ENCODE data around the gene ZNF407. TPM values are rescaled to one million over a fixed set of nuclear protein-coding genes. Genes with fewer than 3 reads are reported as not detected.

Gene ZNF407
- total RNA-seq, 1 experiment from 2014 or later, result 15.9 TPM

DNA sequence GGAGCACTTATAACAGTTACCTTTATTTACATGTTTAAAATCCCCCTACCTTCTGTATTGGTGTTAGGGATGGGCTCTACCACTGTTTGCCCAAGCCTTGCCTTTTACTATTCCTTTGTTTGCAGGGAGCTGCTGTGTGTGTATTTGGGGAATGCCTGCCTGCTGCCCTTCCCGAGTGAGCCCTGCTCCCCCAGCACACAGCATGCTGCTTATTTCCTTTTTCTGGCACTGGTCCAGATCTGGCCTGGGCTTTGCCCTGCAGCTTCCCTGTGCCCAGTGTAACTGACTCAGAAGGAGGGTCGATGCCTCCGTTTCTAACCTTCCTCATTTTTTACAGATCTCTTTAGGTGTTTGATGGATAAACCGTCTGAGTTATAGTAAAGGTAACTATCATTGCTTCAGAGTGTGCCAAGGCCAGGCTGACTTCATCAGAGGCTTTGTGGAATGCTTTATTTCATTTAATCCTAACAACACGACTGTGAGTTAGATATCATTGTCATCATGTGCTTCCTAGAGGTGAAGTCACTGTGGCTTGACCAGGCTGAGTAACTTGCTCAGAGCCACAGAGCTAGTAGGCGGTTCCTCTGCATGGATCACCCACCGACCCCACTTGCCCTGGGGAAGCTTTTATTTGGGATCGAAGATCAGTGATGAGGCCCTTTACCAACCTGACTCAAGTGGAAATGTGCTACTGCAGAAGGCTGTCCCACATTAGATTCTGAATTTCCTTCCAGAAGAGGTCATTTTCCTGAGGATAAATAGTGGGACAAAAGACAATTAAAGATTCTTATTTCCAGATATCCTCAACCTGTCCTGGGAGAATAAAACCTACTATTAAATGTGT lies 238.8 kb downstream of the ZNF407 start:
- Histone ChIP-seq H3K9me3 (ENCODE audit: low read depth, low read length, poor library complexity, severe bottlenecking) (no peaks in the 10 kb centered on the region), H3K27me3 (replicated peaks; ENCODE audit: insufficient read depth, low read depth, low read length, poor library complexity) (no peaks in the 10 kb centered on the region), H3K36me3 (ENCODE audit: insufficient read depth, low read length, poor library complexity, severe bottlenecking) (no peaks in the 10 kb centered on the region), H3K4me1 (ENCODE audit: insufficient read depth, low read length, poor library complexity, severe bottlenecking) (no peaks in the 10 kb centered on the region), H3K4me3 (ENCODE audit: low read depth, low read length, poor library complexity, severe bottlenecking) (no peak overlapping the region), H3K27ac (ENCODE audit: low read depth, low read length, poor library complexity, severe bottlenecking) (no peak overlapping the region)
- DNase-seq (ENCODE audit: low spot score), result peak; percentile 19
- no TSS peak for BruUV-seq (replicated peaks)
- intact Hi-C loops (cut with micrococcal nuclease; ENCODE audit: unreplicated experiment), result no loop called here
- CTCF ChIA-PET, result no interaction called here
- TF ChIP-seq, protein P1, sequence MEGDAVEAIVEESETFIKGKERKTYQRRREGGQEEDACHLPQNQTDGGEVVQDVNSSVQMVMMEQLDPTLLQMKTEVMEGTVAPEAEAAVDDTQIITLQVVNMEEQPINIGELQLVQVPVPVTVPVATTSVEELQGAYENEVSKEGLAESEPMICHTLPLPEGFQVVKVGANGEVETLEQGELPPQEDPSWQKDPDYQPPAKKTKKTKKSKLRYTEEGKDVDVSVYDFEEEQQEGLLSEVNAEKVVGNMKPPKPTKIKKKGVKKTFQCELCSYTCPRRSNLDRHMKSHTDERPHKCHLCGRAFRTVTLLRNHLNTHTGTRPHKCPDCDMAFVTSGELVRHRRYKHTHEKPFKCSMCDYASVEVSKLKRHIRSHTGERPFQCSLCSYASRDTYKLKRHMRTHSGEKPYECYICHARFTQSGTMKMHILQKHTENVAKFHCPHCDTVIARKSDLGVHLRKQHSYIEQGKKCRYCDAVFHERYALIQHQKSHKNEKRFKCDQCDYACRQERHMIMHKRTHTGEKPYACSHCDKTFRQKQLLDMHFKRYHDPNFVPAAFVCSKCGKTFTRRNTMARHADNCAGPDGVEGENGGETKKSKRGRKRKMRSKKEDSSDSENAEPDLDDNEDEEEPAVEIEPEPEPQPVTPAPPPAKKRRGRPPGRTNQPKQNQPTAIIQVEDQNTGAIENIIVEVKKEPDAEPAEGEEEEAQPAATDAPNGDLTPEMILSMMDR (conservative IDR thresholded peaks at IDR 0.05; ENCODE audit: low read depth, low read length), result no peak
- no peak for TF ChIP-seq EZH2 (IDR thresholded peaks at IDR 0.05; ENCODE audit: borderline replicate concordance, low read depth, low read length, poor library complexity, severe bottlenecking)
- POLR2A ChIA-PET (ENCODE audit: low non-redundant PET), result no interaction called here

DNA sequence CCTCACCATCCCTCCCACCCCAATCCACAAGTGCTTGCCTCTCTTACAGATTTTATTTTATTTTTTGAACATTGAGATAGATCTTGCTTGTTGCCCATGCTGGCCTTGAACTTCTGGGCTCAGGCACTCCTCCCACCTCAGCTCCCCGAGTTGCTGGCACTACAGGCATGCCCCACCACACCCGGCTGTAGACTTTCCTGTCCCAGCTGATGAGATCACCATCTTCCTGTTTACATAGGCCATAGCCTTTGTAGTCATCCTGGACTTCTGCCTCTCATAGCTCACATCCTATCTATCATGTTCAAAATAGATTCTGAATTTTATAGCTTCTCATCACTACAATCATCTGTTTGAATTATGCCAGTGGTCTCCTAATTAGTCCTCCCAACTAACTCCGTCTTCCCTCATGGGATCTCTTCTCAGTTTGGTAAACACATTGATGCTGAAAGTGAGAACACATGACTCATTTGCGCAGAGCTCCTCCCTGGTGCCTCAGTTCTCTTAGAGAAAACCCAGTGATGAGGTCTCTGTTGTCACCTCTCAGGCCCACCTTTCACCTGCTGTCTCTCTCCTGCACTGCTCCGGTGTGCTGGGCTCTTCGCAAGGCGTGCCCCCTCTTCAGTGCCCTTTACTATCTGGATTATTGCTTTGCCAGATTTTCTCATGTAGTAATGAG lies 243.0 kb downstream of the ZNF407 start:
- H3K4me1 ChIP-seq (ENCODE audit: insufficient read depth, low read length, poor library complexity, severe bottlenecking), result no peaks in the 10 kb centered on the region
- DNase-seq (ENCODE audit: low spot score), result no peak
- intact Hi-C loops (cut with micrococcal nuclease; ENCODE audit: unreplicated experiment), result no loop called here
- no peak for TF ChIP-seq EZH2 (IDR thresholded peaks at IDR 0.05; ENCODE audit: borderline replicate concordance, low read depth, low read length, poor library complexity, severe bottlenecking)
- TF ChIP-seq, protein P1 (conservative IDR thresholded peaks at IDR 0.05; ENCODE audit: low read depth, low read length), result no peak
- H3K27me3 ChIP-seq (replicated peaks; ENCODE audit: insufficient read depth, low read depth, low read length, poor library complexity), result no peaks in the 10 kb centered on the region
- H3K9me3 ChIP-seq (ENCODE audit: low read depth, low read length, poor library complexity, severe bottlenecking), result no peaks in the 10 kb centered on the region
- no TSS peak for BruUV-seq (replicated peaks)
- no peak overlapping the region for H3K4me3 ChIP-seq (ENCODE audit: low read depth, low read length, poor library complexity, severe bottlenecking)
- POLR2A ChIA-PET (ENCODE audit: low non-redundant PET), result no interaction called here
- CTCF ChIA-PET, result no interaction called here
- H3K36me3 ChIP-seq (ENCODE audit: insufficient read depth, low read length, poor library complexity, severe bottlenecking), result no peaks in the 10 kb centered on the region
- H3K27ac ChIP-seq (ENCODE audit: low read depth, low read length, poor library complexity, severe bottlenecking), result no peak overlapping the region

DNA sequence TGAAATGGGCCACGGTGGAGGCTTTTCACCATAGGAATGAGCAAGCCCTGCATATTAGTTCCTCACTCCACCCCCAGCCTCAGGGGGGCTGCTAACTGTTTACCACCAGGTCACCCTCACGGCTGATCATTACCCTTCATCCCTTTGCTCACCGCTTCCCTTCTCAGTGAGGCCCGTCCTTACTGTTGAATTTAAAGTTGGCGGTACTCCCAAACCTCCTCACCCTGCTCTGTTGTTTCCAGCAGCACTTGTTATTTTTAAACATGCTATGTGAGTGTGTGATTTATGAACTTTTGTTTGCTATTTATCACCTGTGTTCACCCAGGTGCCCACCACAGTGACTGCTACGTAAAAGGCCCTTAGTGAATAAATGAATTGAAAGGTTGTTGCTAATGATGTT lies 243.6 kb downstream of the ZNF407 start:
- Histone ChIP-seq H3K27ac (ENCODE audit: low read depth, low read length, poor library complexity, severe bottlenecking) (no peak overlapping the region), H3K4me3 (ENCODE audit: low read depth, low read length, poor library complexity, severe bottlenecking) (no peak overlapping the region), H3K36me3 (ENCODE audit: insufficient read depth, low read length, poor library complexity, severe bottlenecking) (no peaks in the 10 kb centered on the region), H3K27me3 (replicated peaks; ENCODE audit: insufficient read depth, low read depth, low read length, poor library complexity) (no peaks in the 10 kb centered on the region), H3K4me1 (ENCODE audit: insufficient read depth, low read length, poor library complexity, severe bottlenecking) (no peaks in the 10 kb centered on the region), H3K9me3 (ENCODE audit: low read depth, low read length, poor library complexity, severe bottlenecking) (no peaks in the 10 kb centered on the region)
- CTCF ChIA-PET, result no interaction called here
- no TSS peak for BruUV-seq (replicated peaks)
- POLR2A ChIA-PET (ENCODE audit: low non-redundant PET), result no interaction called here
- TF ChIP-seq, protein P1 (conservative IDR thresholded peaks at IDR 0.05; ENCODE audit: low read depth, low read length), result no peak
- no peak for TF ChIP-seq EZH2 (IDR thresholded peaks at IDR 0.05; ENCODE audit: borderline replicate concordance, low read depth, low read length, poor library complexity, severe bottlenecking)
- intact Hi-C loops (cut with micrococcal nuclease; ENCODE audit: unreplicated experiment), result no loop called here
- no peak for DNase-seq (ENCODE audit: low spot score)

Measured in A673 (cell line).